GM12874 (cell line): ENCODE measurements around the gene COMMD1.

Experiments used
- TF ChIP-seq, protein P1 (sequence below): IDR thresholded peaks from 2 replicates; pipeline ENCODE4 v1.5.1; 2011; ENCODE audit warnings: low read depth, mild to moderate bottlenecking, control low read depth, low read length, moderate library complexity; ENCODE audit not compliant: insufficient read depth

Gene COMMD1

DNA sequence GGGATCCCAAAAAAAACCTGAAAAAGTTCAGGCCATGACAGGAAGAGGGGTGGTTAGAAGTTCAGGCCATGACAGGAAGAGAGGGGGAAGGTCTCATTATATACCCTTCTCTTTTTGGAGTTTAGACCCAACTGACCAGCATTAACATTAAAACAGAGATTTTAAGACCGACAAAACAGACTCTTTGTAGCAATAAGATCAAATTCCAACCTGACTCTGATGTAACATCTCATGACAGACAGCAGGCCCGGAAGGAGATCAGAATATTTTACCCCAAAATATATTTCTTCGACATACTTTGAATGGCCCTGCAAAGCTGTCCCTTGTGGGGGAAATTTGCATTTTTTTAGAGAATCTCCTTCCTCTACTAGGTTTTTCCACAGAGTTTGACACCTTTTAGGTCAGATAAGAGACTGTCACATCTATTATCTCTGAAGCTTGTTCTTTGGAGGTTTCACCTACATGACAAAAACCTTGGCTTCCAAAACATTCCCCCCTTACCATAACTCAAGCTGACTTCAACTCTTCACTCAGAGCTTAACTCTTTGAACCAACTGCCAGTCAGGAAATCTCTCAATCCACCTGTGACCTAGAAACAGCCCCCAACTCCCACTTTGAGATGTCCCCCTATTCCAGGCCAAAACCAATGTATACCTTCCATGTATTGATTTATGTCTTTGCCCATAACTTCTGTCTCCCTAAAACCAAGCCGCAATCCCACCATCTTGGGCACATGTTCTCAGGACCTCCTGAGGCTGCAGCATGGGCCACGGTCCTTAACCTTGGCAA lies 239.4 kb downstream of the COMMD1 start:
- TF ChIP-seq, protein P1, sequence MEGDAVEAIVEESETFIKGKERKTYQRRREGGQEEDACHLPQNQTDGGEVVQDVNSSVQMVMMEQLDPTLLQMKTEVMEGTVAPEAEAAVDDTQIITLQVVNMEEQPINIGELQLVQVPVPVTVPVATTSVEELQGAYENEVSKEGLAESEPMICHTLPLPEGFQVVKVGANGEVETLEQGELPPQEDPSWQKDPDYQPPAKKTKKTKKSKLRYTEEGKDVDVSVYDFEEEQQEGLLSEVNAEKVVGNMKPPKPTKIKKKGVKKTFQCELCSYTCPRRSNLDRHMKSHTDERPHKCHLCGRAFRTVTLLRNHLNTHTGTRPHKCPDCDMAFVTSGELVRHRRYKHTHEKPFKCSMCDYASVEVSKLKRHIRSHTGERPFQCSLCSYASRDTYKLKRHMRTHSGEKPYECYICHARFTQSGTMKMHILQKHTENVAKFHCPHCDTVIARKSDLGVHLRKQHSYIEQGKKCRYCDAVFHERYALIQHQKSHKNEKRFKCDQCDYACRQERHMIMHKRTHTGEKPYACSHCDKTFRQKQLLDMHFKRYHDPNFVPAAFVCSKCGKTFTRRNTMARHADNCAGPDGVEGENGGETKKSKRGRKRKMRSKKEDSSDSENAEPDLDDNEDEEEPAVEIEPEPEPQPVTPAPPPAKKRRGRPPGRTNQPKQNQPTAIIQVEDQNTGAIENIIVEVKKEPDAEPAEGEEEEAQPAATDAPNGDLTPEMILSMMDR = no peak

DNA sequence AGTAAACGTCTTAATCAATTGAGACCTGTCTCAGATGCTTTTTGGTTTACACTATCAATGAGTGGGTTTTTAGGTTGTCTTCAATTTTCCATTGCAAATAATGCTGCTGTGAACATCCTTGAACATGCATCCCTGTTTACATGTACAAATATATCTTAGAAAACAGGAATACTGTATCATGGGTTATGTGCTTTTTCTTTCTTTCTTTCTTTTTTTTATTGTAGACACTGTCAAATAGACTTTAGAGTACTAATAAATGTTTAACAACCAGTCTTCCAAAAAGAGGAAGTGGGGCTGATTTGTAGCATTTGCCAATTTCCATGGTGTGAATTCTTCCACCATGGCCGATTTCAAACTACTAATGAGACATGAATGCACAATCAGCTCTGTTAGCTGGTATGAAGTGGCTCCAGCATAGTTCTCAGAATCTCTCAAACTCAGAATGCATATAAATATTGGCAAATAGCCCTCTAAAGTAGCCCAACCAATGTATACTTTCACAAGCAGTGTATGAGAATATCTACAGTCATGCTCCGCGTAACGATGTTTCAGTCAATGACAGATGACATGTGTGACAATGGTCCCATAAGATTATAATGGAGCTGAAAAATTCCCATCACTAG lies 240.1 kb downstream of the COMMD1 start:
- TF ChIP-seq, protein P1 = no peak

GRCh38 chr2:62147610-62148301 lies 242.3 kb downstream of the COMMD1 start:
- TF ChIP-seq, protein P1 = no peak

DNA sequence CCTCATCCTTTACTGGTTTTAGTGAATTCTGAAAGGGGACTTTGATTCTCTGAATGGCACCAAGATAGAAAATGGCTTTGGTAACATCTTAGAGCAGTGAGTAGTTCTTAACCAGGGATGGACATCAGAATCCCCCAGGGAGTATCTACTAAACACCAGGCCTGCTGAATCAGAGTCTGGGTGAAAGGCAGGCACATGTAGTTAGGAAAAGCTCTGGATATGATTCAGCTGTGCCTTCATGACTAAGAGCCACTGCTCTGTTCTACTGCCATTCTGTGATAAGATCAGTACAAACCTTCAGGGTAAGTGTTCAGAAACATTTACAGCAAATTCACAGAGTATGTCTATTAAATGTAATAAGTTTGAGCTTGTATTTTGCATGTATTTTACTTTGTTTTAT lies 244.2 kb downstream of the COMMD1 start:
- TF ChIP-seq, protein P1 = no peak

DNA sequence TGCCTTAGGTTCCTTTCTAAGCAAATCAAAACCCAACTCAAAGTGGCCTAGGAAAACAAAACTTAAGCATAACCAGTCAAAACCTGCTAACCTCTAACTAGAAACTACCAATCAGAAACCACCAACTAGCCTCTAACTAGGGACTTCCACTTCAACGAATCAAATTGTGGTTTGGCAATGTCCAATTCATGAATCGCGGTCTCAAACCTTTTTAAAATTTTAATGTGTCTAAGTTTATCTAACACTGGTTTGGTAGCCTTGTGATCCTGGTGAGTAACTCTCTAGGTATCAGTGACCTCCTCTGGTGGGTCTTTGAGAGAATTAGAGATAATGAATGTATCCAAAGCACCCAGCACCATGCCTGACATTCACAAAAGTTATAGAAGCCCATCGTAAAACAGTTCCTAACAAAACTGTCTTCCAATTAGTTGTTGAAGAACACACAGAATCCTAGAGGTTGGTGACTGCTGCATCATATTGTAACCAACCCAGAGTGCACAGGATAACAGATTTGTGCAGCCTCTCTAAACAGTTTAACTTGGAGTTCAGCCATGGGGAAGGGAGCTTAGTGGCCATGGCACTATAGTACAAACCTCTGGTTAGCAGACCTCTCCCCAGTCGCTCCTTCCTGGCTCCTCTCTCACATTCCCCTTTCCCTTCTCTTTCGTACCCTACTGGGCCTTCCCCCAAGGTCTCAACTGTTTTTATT lies 245.3 kb downstream of the COMMD1 start:
- TF ChIP-seq, protein P1 = no peak

DNA sequence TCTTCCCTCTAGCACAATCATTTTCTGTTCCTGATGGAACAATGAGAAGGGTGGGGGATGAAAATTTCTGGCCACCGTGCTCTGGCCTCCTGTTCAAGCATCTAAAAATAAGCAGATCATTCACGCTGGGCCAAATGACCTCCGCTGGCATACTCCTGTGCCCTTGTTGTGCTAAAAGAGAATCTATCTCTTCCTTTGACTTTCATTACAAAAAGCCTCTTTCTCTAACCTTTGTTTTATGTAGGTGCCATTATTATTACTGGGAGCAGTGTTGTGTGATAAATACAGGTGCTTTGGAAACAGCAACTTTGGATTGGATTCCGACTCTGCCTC lies 245.8 kb downstream of the COMMD1 start:
- TF ChIP-seq, protein P1 = no peak

GRCh38 chr2:62152000-62152399 lies 246.5 kb downstream of the COMMD1 start:
- TF ChIP-seq, protein P1 = no peak
